IPS-NIHi7 (cell line): ENCODE measurements around the gene POLE.

Source experiments
- DNase-seq: peaks from one replicate; pipeline ENCODE4 v3.0.0; 2012; ENCODE audit warnings: mixed read lengths; ENCODE audit errors: extremely low spot score

POLE gene

DNA sequence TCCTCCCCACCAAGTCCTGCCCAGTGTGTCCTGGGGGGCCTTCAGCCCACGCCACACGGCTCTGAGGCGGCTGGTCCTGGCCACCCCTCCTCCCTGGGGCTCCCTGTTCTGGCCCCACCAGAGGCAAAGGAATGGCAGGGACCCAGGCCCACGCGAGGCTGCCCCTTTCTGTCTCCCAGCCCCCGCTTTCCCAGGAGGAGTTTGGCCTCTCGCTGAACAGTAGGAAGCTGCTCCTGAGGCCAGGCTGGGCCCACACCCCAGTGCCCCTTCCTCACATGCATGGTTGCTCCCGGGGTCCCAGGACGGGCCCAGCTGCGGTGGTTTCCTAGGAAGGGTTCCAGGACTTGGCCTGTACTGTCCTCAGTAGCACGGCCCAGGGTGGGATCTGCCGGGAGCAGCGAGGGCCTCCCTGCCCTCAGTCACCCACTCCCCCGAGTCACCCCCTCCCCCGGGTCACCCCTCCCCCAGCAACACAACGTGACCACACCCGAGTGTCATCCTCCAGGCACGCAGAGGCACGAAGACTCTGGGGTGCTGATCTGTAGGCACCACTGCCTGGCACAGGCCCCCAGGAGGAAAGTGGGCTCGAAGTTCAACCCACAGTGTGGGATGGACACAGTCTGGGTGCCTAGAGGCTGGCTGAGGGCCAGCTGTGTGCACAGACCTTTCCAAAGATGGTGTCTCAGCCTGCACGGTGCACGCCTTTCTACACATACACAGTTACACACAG, 109.8 kb downstream of the POLE start:
- DNase-seq, result no peak

DNA sequence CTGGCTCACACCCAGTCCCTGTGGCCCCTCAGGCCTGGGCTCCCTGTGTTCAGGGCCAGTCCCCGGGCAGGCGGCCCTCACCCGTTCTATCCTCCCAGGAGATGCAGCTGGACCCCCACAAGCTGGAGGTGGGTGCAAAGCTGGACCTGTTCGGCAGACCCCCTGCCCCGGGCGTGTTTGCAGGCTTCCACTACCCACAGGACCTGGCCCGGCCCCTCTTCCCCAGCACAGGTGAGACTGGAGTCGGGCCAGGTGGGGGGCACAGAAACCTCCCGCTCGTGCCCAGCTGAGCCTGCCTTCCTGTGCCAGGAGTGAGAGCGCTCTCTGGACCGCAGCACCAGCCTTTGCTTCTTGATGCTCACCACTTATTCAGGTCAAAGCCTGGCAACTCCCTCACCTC, 110.4 kb downstream of the POLE start:
- DNase-seq, result no peak

DNA sequence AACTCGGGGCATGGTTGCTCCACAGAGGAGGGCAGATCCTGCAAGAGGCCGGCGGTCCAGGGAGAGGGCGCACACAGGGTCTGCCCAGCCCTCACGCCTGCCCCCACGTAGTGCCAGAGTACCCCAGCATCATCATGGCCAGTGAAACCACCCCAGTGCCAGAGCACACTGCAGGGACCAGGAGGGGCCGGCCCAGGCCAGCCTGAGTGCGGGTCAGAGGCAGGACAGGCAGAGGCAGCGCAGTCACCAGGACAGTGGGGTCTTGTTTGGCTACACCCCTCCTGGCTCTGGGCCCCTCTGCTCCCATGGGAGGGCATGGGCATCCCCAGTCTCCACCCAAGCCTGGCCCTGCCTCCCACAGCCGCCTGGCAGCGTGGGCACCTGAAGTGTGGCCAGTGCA, 111.5 kb downstream of the POLE start:
- no peak for DNase-seq

DNA sequence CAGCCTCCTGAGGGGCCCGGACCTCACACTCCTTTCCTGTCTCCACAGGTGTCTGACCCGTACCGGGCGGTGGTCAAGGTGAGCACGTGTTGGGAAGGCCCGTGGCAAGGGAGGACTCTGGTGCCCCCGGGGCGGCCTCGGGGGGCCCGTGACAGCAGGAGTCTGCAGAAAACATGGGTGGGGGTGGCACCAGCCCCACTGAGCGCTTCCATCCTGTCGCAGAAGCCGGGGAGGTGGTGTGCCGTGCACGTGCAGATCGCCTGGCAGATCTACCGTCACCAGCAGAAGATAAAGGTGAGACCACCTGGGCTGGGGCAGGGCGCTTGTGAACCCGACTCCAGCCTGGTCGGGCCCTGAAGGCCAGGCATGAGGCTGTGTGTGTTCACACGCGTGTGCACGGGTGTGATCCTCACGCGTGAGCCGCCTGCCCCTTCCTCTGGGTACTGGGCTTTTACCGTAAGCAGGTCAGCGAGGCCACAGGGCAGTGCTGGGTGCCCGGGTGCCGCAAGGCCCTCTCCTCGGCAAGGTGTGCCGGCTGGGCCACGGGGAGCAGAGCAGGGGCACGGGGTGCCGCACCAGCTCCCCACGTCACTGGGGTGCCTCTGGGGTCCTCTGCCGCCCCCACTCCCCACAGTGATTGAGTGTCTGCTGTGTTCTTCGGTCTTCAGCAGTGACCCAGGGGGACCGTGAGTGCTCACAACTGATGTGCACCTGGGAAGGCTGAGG, 112.7 kb downstream of the POLE start:
- DNase-seq, result no peak
